Astrocyte (in vitro differentiated cells and primary cell): Measurements from ENCODE around the gene INPP5F. TPM values are rescaled to one million over a fixed set of nuclear protein-coding genes. Genes with fewer than 3 reads are reported as not detected.

Experiments
- DNase-seq: peaks from one replicate; pipeline ENCODE4 v3.0.0-alpha.2; 2010; ENCODE audit warnings: low read depth
- FAIRE-seq: peaks from 2 replicates; lab custom pipeline; 2011; peaks lifted over from hg19 to GRCh38; lab: Jason Lieb, UNC
- H2AFZ ChIP-seq: 2 replicates; pipeline ENCODE4 v1.6.0; 2012; ENCODE audit warnings: low read depth, low read length, inconsistent platforms
- H3K27ac ChIP-seq: 2 replicates; pipeline ENCODE4 v1.5.1; 2011; ENCODE audit warnings: low read depth, low read length, inconsistent platforms
- H3K27me3 ChIP-seq: 2 replicates; pipeline ENCODE4 v1.6.0; 2011; ENCODE audit warnings: low read length, inconsistent platforms; ENCODE audit not compliant: insufficient read depth
- H3K36me3 ChIP-seq: 2 replicates; pipeline ENCODE4 v1.5.1; 2011; ENCODE audit warnings: low read length, inconsistent platforms; ENCODE audit not compliant: insufficient read depth
- H3K4me1 ChIP-seq: 2 replicates; pipeline ENCODE4 v1.5.1; 2011; ENCODE audit warnings: low read length, inconsistent platforms; ENCODE audit not compliant: insufficient read depth
- H3K4me2 ChIP-seq: 2 replicates; pipeline ENCODE4 v1.6.0; 2012; ENCODE audit warnings: low read length, inconsistent platforms
- H3K4me3 ChIP-seq: 2 replicates; pipeline ENCODE4 v1.5.1; 2011; ENCODE audit warnings: low read depth, mild to moderate bottlenecking, low read length, inconsistent platforms; ENCODE audit not compliant: insufficient read depth
- H3K79me2 ChIP-seq: 2 replicates; pipeline ENCODE4 v1.6.0; 2012; ENCODE audit warnings: mild to moderate bottlenecking, low read length, inconsistent platforms; ENCODE audit not compliant: insufficient read depth
- H3K9ac ChIP-seq: 2 replicates; pipeline ENCODE4 v1.6.0; 2012; ENCODE audit warnings: mild to moderate bottlenecking, low read length, inconsistent platforms
- H3K9me3 ChIP-seq: 2 replicates; pipeline ENCODE4 v1.5.1; 2012; ENCODE audit warnings: low read depth, mild to moderate bottlenecking, low read length, inconsistent platforms; ENCODE audit not compliant: insufficient read depth
- H4K20me1 ChIP-seq: 2 replicates; pipeline ENCODE4 v1.6.0; 2012; ENCODE audit warnings: low read length, inconsistent platforms; ENCODE audit not compliant: insufficient read depth
- H3K27ac Mint-ChIP-seq: one replicate; pipeline ENCODE4 v1.8.0; 2021; ENCODE audit warnings: mild to moderate bottlenecking, mixed read lengths; ENCODE audit not compliant: unreplicated experiment
- H3K27me3 Mint-ChIP-seq: one replicate; pipeline ENCODE4 v1.8.0; 2021; ENCODE audit warnings: low read depth, mixed read lengths; ENCODE audit not compliant: unreplicated experiment
- H3K36me3 Mint-ChIP-seq: one replicate; pipeline ENCODE4 v1.8.0; 2021; ENCODE audit warnings: low read depth, mixed read lengths; ENCODE audit not compliant: unreplicated experiment
- H3K4me1 Mint-ChIP-seq: one replicate; pipeline ENCODE4 v1.8.0; 2021; ENCODE audit warnings: low read depth, mixed read lengths; ENCODE audit not compliant: unreplicated experiment
- H3K4me3 Mint-ChIP-seq: one replicate; pipeline ENCODE4 v1.8.0; 2021; ENCODE audit warnings: mild to moderate bottlenecking, moderate library complexity, mixed read lengths; ENCODE audit not compliant: unreplicated experiment
- H3K9me3 Mint-ChIP-seq: one replicate; pipeline ENCODE4 v1.8.0; 2021; ENCODE audit warnings: mild to moderate bottlenecking, mixed read lengths; ENCODE audit not compliant: unreplicated experiment
- EZH2 ChIP-seq: IDR thresholded peaks from 2 replicates; pipeline ENCODE4 v1.6.1; 2012; ENCODE audit warnings: mild to moderate bottlenecking, low read length, inconsistent platforms; ENCODE audit not compliant: insufficient read depth
- total RNA-seq: library from RNA; stranded (reverse); gene quantifications from 2 replicates; pipeline ENCODE4 v1.2.1, GENCODE V29; 2021
- TF ChIP-seq, protein P1 (sequence below): IDR thresholded peaks from 2 replicates; pipeline ENCODE4 v1.5.1; 2011; ENCODE audit warnings: low read depth, mild to moderate bottlenecking, inconsistent platforms, low read length, moderate library complexity; ENCODE audit not compliant: insufficient read depth

The INPP5F gene
- total RNA-seq, 1 donor from 2014 or later: 101 TPM

DNA sequence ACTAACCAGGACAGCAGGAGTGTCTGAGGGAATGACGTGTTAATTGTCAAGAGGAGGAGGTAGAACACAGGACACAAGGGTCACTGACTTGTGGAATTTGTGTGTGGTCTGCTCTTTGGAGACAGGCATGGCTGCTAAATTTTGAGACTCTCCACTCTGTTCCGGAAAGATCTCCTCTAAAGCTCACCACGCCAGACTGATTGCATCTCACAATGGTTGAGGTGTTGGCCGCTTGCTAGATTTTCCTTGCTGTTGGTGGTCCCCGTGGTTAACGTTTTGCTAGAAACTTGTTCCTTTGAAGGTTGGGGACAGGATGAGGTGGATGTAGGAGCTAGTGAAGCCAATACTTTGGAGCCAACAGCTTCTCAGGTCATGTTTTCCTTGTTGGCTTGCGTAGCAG is 89.8 kb downstream of the INPP5F start:
- H3K9ac ChIP-seq: no peak overlapping the region
- FAIRE-seq (no peak), DNase-seq (no peak)
- H3K4me3 ChIP-seq: no peak overlapping the region
- no peaks in the 10 kb centered on the region for H3K27me3 ChIP-seq
- no peak overlapping the region for H3K27ac Mint-ChIP-seq
- H2AFZ ChIP-seq: no peak overlapping the region
- H3K36me3 ChIP-seq: no peaks in the 10 kb centered on the region
- H4K20me1 ChIP-seq: no peaks in the 10 kb centered on the region
- H3K4me2 ChIP-seq: no peak overlapping the region
- TF ChIP-seq EZH2: no peak
- TF ChIP-seq, protein P1, sequence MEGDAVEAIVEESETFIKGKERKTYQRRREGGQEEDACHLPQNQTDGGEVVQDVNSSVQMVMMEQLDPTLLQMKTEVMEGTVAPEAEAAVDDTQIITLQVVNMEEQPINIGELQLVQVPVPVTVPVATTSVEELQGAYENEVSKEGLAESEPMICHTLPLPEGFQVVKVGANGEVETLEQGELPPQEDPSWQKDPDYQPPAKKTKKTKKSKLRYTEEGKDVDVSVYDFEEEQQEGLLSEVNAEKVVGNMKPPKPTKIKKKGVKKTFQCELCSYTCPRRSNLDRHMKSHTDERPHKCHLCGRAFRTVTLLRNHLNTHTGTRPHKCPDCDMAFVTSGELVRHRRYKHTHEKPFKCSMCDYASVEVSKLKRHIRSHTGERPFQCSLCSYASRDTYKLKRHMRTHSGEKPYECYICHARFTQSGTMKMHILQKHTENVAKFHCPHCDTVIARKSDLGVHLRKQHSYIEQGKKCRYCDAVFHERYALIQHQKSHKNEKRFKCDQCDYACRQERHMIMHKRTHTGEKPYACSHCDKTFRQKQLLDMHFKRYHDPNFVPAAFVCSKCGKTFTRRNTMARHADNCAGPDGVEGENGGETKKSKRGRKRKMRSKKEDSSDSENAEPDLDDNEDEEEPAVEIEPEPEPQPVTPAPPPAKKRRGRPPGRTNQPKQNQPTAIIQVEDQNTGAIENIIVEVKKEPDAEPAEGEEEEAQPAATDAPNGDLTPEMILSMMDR: no peak
- H3K9me3 ChIP-seq: no peaks in the 10 kb centered on the region
- H3K9me3 Mint-ChIP-seq: no peaks in the 10 kb centered on the region
- H3K36me3 Mint-ChIP-seq: peaks cover 9% of the 10 kb centered on the region
- H3K4me3 Mint-ChIP-seq: no peak overlapping the region
- H3K27ac ChIP-seq: no peak overlapping the region
- H3K27me3 Mint-ChIP-seq: no peaks in the 10 kb centered on the region
- no peaks in the 10 kb centered on the region for H3K4me1 Mint-ChIP-seq
- H3K4me1 ChIP-seq: no peaks in the 10 kb centered on the region
- peaks cover 6% of the 10 kb centered on the region for H3K79me2 ChIP-seq

- DNase-seq (peak; percentile 50), FAIRE-seq (no peak)
- peak overlapping the region; percentile 78 for H3K4me2 ChIP-seq
Observed at GRCh38 chr10:119817991-119818888, 92.4 kb downstream of the INPP5F start.

More at GRCh38 chr10:119817991-119818888, 92.4 kb downstream of the INPP5F start:
- Mint-ChIP-seq H3K27me3 (no peaks in the 10 kb centered on the region), H3K9me3 (no peaks in the 10 kb centered on the region), H3K4me1 (no peaks in the 10 kb centered on the region), H3K36me3 (peaks cover 9% of the 10 kb centered on the region), H3K4me3 (peak overlapping the region; percentile 86), H3K27ac (peak overlapping the region; percentile 36)
- peak overlapping the region; percentile 56 for H3K4me3 ChIP-seq
- peaks cover 5% of the 10 kb centered on the region for H3K36me3 ChIP-seq
- H3K27ac ChIP-seq: no peak overlapping the region
- H3K4me1 ChIP-seq: no peaks in the 10 kb centered on the region
- peaks cover 6% of the 10 kb centered on the region for H3K79me2 ChIP-seq
- H3K9ac ChIP-seq: peak overlapping the region; percentile 23
- TF ChIP-seq, protein P1: no peak
- TF ChIP-seq EZH2: no peak
- H3K27me3 ChIP-seq: no peaks in the 10 kb centered on the region
- peak overlapping the region; percentile 67 for H2AFZ ChIP-seq
- no peaks in the 10 kb centered on the region for H4K20me1 ChIP-seq
- H3K9me3 ChIP-seq: no peaks in the 10 kb centered on the region
